HG03108 (cell line): ENCODE measurements around the gene URB2.
"Not testable (repeated sequence)": the region's sequence is repeated elsewhere in the genome, so short reads cannot be mapped to it uniquely, and the experiment has no call there.

Source experiments
- ATAC-seq: cut with Tn5 transposase; IDR thresholded peaks from one replicate; pipeline ENCODE4 v1.9.1; 2021; ENCODE audit warnings: moderate library complexity; ENCODE audit not compliant: unreplicated experiment

URB2 gene

GRCh38 chr1:229613938-229614337 lies 12.1 kb upstream of the URB2 start:
- ATAC-seq: no peak

- no peak for ATAC-seq
Measured at GRCh38 chr1:229614701-229615100, 11.3 kb upstream of the URB2 start.

- ATAC-seq: no peak
Measured at GRCh38 chr1:229617351-229618100, 8.5 kb upstream of the URB2 start.

- ATAC-seq: no peak
Measured at GRCh38 chr1:229619002-229619401, 7.0 kb upstream of the URB2 start.

GRCh38 chr1:229619614-229620013 lies 6.4 kb upstream of the URB2 start:
- ATAC-seq: no peak

- no peak for ATAC-seq
Measured at GRCh38 chr1:229620876-229621275, 5.2 kb upstream of the URB2 start.

GRCh38 chr1:229621663-229622062 lies 4.4 kb upstream of the URB2 start:
- no peak for ATAC-seq

GRCh38 chr1:229622641-229623120 lies 3.4 kb upstream of the URB2 start:
- ATAC-seq: not testable (repeated sequence)

- ATAC-seq: no peak
Measured at GRCh38 chr1:229623225-229623624, 2.8 kb upstream of the URB2 start.

- ATAC-seq: no peak
Measured at GRCh38 chr1:229623838-229624237, 2.2 kb upstream of the URB2 start.

- no peak for ATAC-seq
Measured at GRCh38 chr1:229624521-229625070, 1.5 kb upstream of the URB2 start.

- peak; percentile 37 for ATAC-seq
Measured at GRCh38 chr1:229625071-229625914, 754 bp upstream of the URB2 start.

- no peak for ATAC-seq
Measured at GRCh38 chr1:229627003-229627402, 956 bp downstream of the URB2 start.

- ATAC-seq: no peak
Measured at GRCh38 chr1:229629261-229629660, 3.2 kb downstream of the URB2 start.

GRCh38 chr1:229631148-229631547 lies 5.1 kb downstream of the URB2 start:
- no peak for ATAC-seq

- ATAC-seq: no peak
Measured at GRCh38 chr1:229631966-229632365, 5.9 kb downstream of the URB2 start.

GRCh38 chr1:229636042-229636441 lies 10.0 kb downstream of the URB2 start:
- ATAC-seq: no peak

- ATAC-seq: no peak
Measured at GRCh38 chr1:229637746-229638145, 11.7 kb downstream of the URB2 start.

GRCh38 chr1:229640455-229640854 lies 14.4 kb downstream of the URB2 start:
- ATAC-seq: no peak

- no peak for ATAC-seq
Measured at GRCh38 chr1:229641306-229641705, 15.3 kb downstream of the URB2 start.

GRCh38 chr1:229642376-229642775 lies 16.3 kb downstream of the URB2 start:
- ATAC-seq: no peak

GRCh38 chr1:229642970-229643369 lies 16.9 kb downstream of the URB2 start:
- ATAC-seq: no peak
